IMR-90 (cell line): ENCODE measurements around the gene PLEKHS1.

ENCODE experiments used
- CEBPB ChIP-seq: IDR thresholded peaks from 2 replicates; pipeline ENCODE4 v1.6.1; 2012; ENCODE audit warnings: low read depth, low read length, improper control_type of control experiment
- CHD1 ChIP-seq: IDR thresholded peaks from 2 replicates; pipeline ENCODE4 v1.6.1; 2012; ENCODE audit warnings: low read depth, low read length, improper control_type of control experiment
- FOS ChIP-seq: fragments of 150-350 bp; IDR thresholded peaks from 2 replicates; pipeline ENCODE4 v1.6.1; 2016; ENCODE audit warnings: low read depth, low read length
- MAFK ChIP-seq: IDR thresholded peaks from 2 replicates; pipeline ENCODE4 v1.6.1; 2012; ENCODE audit warnings: low read depth, low read length, improper control_type of control experiment
- MXI1 ChIP-seq: IDR thresholded peaks from 2 replicates; pipeline ENCODE4 v1.6.1; 2012; ENCODE audit warnings: low read depth, mild to moderate bottlenecking, low read length, moderate library complexity, borderline replicate concordance
- POLR2A ChIP-seq: IDR thresholded peaks from 2 replicates; pipeline ENCODE4 v1.6.1; 2012; ENCODE audit warnings: mild to moderate bottlenecking, low read depth, low read length
- RAD21 ChIP-seq: IDR thresholded peaks from 2 replicates; pipeline ENCODE4 v1.6.1; 2012; ENCODE audit warnings: low read length, improper control_type of control experiment
- RCOR1 ChIP-seq: IDR thresholded peaks from 2 replicates; pipeline ENCODE4 v1.6.1; 2012; ENCODE audit warnings: mild to moderate bottlenecking, low read length, improper control_type of control experiment; ENCODE audit not compliant: insufficient replicate concordance
- RFX5 ChIP-seq: IDR thresholded peaks from 2 replicates; pipeline ENCODE4 v1.8.0; 2012; ENCODE audit warnings: low read depth, mild to moderate bottlenecking, low read length, moderate library complexity
- SMC3 ChIP-seq: fragments of 150-350 bp; IDR thresholded peaks from 2 replicates; pipeline ENCODE4 v1.6.1; 2016; ENCODE audit warnings: low read depth, mild to moderate bottlenecking, antibody characterized with exemption, low read length, moderate library complexity
- TF ChIP-seq, protein P1 (sequence below): conservative IDR thresholded peaks from 2 replicates; pipeline ENCODE4 v1.5.1; 2012; ENCODE audit warnings: mild to moderate bottlenecking, low read depth, low read length, improper control_type of control experiment
- TF ChIP-seq, protein P2 (sequence below): fragments of 150-350 bp; IDR thresholded peaks from 2 replicates; pipeline ENCODE4 v1.6.1; 2016; ENCODE audit warnings: low read depth, mild to moderate bottlenecking, low read length, moderate library complexity, borderline replicate concordance

DNA sequence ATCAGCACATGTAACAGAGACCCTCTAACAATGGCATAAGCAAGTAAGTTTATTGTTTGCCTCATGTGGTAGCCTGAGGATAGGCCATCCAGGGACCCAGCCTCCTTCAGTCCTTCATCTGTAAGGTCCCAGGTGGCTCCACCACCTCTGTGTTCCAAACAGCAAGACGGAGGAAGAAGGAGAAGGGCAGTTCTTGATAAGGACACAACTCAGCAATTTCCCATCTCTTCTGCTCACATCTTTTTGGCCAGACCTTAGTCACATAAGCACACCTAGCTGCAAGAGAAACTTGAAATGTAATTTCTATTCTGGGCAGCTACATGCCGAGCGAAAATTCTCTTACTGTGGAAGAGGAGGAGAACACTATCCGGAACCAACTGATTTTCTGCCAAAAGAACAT lies 68.5 kb downstream of the PLEKHS1 start:
- TF ChIP-seq POLR2A (no peak), SMC3 (no peak), FOS (no peak), CHD1 (no peak), RCOR1 (no peak), RAD21 (no peak), MXI1 (no peak), MAFK (no peak), RFX5 (no peak), CEBPB (no peak)
- TF ChIP-seq, protein P1, sequence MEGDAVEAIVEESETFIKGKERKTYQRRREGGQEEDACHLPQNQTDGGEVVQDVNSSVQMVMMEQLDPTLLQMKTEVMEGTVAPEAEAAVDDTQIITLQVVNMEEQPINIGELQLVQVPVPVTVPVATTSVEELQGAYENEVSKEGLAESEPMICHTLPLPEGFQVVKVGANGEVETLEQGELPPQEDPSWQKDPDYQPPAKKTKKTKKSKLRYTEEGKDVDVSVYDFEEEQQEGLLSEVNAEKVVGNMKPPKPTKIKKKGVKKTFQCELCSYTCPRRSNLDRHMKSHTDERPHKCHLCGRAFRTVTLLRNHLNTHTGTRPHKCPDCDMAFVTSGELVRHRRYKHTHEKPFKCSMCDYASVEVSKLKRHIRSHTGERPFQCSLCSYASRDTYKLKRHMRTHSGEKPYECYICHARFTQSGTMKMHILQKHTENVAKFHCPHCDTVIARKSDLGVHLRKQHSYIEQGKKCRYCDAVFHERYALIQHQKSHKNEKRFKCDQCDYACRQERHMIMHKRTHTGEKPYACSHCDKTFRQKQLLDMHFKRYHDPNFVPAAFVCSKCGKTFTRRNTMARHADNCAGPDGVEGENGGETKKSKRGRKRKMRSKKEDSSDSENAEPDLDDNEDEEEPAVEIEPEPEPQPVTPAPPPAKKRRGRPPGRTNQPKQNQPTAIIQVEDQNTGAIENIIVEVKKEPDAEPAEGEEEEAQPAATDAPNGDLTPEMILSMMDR, result no peak
- TF ChIP-seq, protein P2, sequence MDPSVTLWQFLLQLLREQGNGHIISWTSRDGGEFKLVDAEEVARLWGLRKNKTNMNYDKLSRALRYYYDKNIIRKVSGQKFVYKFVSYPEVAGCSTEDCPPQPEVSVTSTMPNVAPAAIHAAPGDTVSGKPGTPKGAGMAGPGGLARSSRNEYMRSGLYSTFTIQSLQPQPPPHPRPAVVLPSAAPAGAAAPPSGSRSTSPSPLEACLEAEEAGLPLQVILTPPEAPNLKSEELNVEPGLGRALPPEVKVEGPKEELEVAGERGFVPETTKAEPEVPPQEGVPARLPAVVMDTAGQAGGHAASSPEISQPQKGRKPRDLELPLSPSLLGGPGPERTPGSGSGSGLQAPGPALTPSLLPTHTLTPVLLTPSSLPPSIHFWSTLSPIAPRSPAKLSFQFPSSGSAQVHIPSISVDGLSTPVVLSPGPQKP, result no peak
